HS-5 (cell line): ENCODE results near the gene LRRC56.

ENCODE experiments used
- DNase-seq: peaks from one replicate; pipeline ENCODE4 v3.0.0-alpha.2; 2012; ENCODE audit warnings: low read depth

Gene LRRC56

GRCh38 chr11:575313-575995 lies 38.1 kb downstream of the LRRC56 start:
- DNase-seq, result no peak

GRCh38 chr11:575996-576768 lies 38.9 kb downstream of the LRRC56 start, which contains the start of gene PHRF1:
Gene PHRF1 (plus strand): TSS chr11:576470. CDS start chr11:581513, 5,043 bp downstream.
- peak; percentile 88 for DNase-seq

GRCh38 chr11:576811-577610 lies 39.7 kb downstream of the LRRC56 start:
- no peak for DNase-seq

GRCh38 chr11:577611-577894 lies 40.2 kb downstream of the LRRC56 start:
- no peak for DNase-seq

- no peak for DNase-seq
These were observed 41.1 kb downstream of the LRRC56 start for GRCh38 chr11:578276-579035.

GRCh38 chr11:579830-580601 lies 42.7 kb downstream of the LRRC56 start:
- DNase-seq, result no peak

GRCh38 chr11:581342-581741 lies 44.0 kb downstream of the LRRC56 start:
- DNase-seq, result no peak

- DNase-seq, result no peak
These were observed 44.4 kb downstream of the LRRC56 start for GRCh38 chr11:581752-582151.

- DNase-seq, result no peak
These were observed 47.0 kb downstream of the LRRC56 start for GRCh38 chr11:584287-584686.

- no peak for DNase-seq
These were observed 49.3 kb downstream of the LRRC56 start for GRCh38 chr11:586376-587316.

GRCh38 chr11:587546-587945 lies 50.2 kb downstream of the LRRC56 start:
- DNase-seq, result no peak

GRCh38 chr11:587978-588380 lies 50.7 kb downstream of the LRRC56 start:
- no peak for DNase-seq

- no peak for DNase-seq
These were observed 52.5 kb downstream of the LRRC56 start for GRCh38 chr11:589798-590197.

- no peak for DNase-seq
These were observed 53.7 kb downstream of the LRRC56 start for GRCh38 chr11:590997-591396.

- no peak for DNase-seq
These were observed 55.2 kb downstream of the LRRC56 start for GRCh38 chr11:592501-592900.

GRCh38 chr11:592918-593317 lies 55.6 kb downstream of the LRRC56 start:
- DNase-seq, result no peak

GRCh38 chr11:593347-593746 lies 56.0 kb downstream of the LRRC56 start:
- DNase-seq, result no peak

GRCh38 chr11:595400-595799 lies 58.1 kb downstream of the LRRC56 start:
- DNase-seq, result no peak

- no peak for DNase-seq
These were observed 59.0 kb downstream of the LRRC56 start for GRCh38 chr11:596374-596773.

- DNase-seq, result no peak
These were observed 59.9 kb downstream of the LRRC56 start for GRCh38 chr11:597166-597725.
